Mesangial cell (primary cell): Measurements from ENCODE around the gene NPFFR1. TPM values are rescaled to one million over a fixed set of nuclear protein-coding genes. Genes with fewer than 3 reads are reported as not detected.

Experiments
- total RNA-seq: library from RNA; depleted of rRNA; stranded (reverse); fragments of >200 nt; gene quantifications from 2 replicates; pipeline ENCODE4 v1.2.3, GENCODE V29; 2015

NPFFR1 gene, protein sequence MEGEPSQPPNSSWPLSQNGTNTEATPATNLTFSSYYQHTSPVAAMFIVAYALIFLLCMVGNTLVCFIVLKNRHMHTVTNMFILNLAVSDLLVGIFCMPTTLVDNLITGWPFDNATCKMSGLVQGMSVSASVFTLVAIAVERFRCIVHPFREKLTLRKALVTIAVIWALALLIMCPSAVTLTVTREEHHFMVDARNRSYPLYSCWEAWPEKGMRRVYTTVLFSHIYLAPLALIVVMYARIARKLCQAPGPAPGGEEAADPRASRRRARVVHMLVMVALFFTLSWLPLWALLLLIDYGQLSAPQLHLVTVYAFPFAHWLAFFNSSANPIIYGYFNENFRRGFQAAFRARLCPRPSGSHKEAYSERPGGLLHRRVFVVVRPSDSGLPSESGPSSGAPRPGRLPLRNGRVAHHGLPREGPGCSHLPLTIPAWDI
- under 0.01 and 0.13 TPM in 2 replicates for total RNA-seq

DNA sequence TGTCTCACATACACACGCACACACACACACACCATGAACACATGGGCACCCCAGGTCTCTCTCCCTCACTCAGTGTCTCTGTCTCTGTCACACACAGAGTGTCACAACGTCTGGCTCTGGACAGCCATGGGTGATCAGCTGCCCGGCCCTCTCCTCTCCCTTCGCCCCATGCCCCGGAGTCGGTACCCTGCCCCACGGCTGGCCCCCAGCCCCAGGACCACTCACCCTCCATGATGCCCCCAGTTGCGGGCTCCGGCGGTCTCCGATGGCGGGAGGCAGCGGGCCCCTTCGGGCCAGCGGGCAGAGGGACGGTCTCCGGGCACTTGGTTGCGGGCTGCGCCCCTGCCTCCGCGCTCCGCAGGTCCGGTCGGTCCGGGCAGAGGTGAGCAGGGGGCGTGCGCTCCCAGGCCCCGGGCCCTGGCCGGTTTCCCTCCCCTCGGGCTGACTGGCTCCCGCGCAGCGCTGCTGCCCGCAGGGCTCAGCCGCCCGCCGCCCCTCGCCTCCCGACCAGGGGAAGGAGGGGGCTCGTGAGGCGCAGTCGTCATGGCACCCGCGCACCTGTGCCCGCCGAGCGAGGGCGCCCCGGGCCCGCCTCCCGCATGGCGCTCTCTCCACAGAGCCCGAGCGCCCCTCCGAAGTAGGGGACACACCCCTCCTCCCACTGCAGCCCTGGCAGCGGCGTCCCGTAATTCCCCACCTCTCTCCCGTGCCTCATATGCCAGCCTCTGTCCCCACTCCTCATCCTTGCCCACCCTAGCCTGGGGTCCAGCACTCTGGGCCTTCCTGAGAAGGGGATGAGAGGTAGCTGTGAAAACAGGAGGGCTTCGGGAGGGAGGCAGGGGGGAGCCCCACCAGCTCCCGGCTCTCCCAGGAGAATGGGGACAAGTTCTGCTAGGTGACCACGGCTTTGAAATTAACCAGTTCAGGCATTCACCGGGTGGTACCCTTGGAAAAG is at the start of gene NPFFR1:
TSS of gene NPFFR1 (minus strand) at position 560 of the 955 bp plus-strand sequence. CDS start at position 232, 328 bp downstream.

DNA sequence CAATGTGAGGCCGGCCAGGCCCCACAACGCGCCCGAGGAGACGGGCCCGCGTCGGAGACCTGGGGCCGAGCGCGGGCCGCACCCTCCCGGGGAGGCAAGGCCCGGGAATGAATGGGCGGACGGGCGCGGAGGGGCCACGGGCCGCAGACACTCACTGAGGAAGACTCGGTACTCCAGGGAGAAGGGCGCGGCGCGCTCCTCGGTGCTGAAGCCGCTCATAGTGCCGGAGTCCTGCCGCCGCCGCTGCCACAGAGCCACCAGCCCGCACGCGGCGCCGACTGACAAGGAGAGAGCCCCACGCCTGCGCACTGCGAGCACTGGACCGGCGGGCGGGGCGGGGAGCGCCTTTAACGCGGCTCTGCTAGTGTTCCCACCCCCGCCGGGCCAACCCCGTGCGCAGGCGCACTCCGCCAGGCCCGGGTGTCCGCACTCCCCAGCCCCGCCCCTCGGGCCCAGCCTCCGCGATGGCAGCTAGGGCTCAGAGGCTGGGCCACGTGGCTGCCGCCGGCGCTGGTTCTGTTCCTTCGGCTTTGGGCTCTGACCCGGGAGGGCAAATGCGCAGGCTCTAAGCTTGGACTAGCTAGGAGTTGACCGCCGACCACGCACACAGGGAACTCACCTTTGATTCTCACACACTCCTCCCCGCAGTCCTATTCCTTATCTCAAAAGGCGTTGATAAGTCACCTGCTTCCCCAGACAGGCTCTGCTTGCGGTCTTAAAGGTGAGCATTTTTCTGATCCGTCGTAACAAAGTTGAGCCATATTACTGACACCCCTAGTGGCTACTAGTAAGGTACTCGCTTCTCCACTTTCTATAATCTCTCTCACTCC is 50.5 kb downstream of the NPFFR1 start, which contains the start of gene PPA1:
TSS of gene PPA1 (minus strand) at position 321 of the 830 bp plus-strand sequence. CDS start at position 219, 102 bp downstream.

Other genes starting within 250 kb of the NPFFR1 start
- gene MACROH2A2, start 231.2 kb downstream of the NPFFR1 start, total RNA-seq: 46.4 and 46.8 TPM in 2 replicates
- 6.5 and 7.2 TPM in 2 replicates for gene AIFM2, start 151.2 kb downstream of the NPFFR1 start, total RNA-seq
- gene TYSND1, start 137.3 kb downstream of the NPFFR1 start, total RNA-seq: 10.1 and 14.2 TPM in 2 replicates
- 40.3 and 49.9 TPM in 2 replicates for gene SAR1A, start 113.5 kb downstream of the NPFFR1 start, total RNA-seq
- gene PPA1, start 50.6 kb downstream of the NPFFR1 start, total RNA-seq: 124 and 168 TPM in 2 replicates
- 51.2 and 54.4 TPM in 2 replicates for gene LRRC20, start 98.6 kb upstream of the NPFFR1 start, total RNA-seq
- 23.3 and 29.8 TPM in 2 replicates for gene EIF4EBP2, start 120.1 kb upstream of the NPFFR1 start, total RNA-seq
- gene NODAL, start 157.7 kb upstream of the NPFFR1 start, total RNA-seq: not detected in 2 replicates
- 2.6 and 3.9 TPM in 2 replicates for gene PALD1, start 194.8 kb upstream of the NPFFR1 start, total RNA-seq